K562 (cell line): Measurements from ENCODE around the gene XKR7. TPM values are rescaled to one million over a fixed set of nuclear protein-coding genes. Genes with fewer than 3 reads are reported as not detected.

ENCODE experiments used
- ATAC-seq: fragments of 200-7000 bp; cut with Tn5 transposase; 3 replicates; pipeline ENCODE4 v1.9.1; 2020; ENCODE audit warnings: moderate library complexity
- BruUV-seq: library from RNA; stranded (reverse); fragments of 400-500 nt; replicated peaks from 2 replicates; lab custom pipeline; 2021; lab: Mats Ljungman, UMichigan
- CTCF ChIA-PET: fragments of 300-600 bp; formaldehyde crosslinking; extraction: SDS; loops from one replicate; lab custom pipeline; 2021; ENCODE audit warnings: low intra/inter-chr PET ratio; lab: Yijun Ruan, JAX
- POLR2A ChIA-PET: fragments of 300-600, 350-650 bp; sonication (Branson Sonifier 250); formaldehyde crosslinking; extraction: SDS; loops from one replicate; lab custom pipeline; 2021; ENCODE audit warnings: antibody characterized with exemption, inconsistent platforms; lab: Yijun Ruan, JAX
- DNase-seq, 4 experiments: peaks; one replicate each; pipeline versions ENCODE4 v3.0.0 to v3.0.0-alpha.2; 2011 to 2018; ENCODE audit warnings: low spot score in 3 of 4, mixed read lengths in 3 of 4; ENCODE audit errors: extremely low read depth in 1 of 4
- FAIRE-seq: peaks from 2 replicates; lab custom pipeline; 2011; peaks lifted over from hg19 to GRCh38; lab: Jason Lieb, UNC
- H2AFZ ChIP-seq: 2 replicates; pipeline ENCODE4 v1.6.0; 2011; ENCODE audit warnings: low read depth, low read length, control low read depth, inconsistent platforms
- H3K27ac ChIP-seq: fragments of 200-600 bp; 3 replicates; pipeline ENCODE4 v1.8.0; 2011; ENCODE audit warnings: low read depth, mild to moderate bottlenecking, control low read depth, inconsistent platforms, low read length, moderate library complexity, mixed read lengths; ENCODE audit errors: extremely low read depth
- H3K27me3 ChIP-seq, 2 experiments: fragments of 300-600 bp in 1 of 2; 2 replicates in 1 of 2; 3 replicates in 1 of 2; pipeline versions ENCODE4 v1.6.0 to v1.8.0; 2011; ENCODE audit warnings: inconsistent platforms in 2 of 2, low read length in 2 of 2, mild to moderate bottlenecking in 1 of 2, mixed read lengths in 1 of 2, moderate library complexity in 1 of 2; ENCODE audit not compliant: control insufficient read depth in 2 of 2, insufficient read depth in 2 of 2
- H3K36me3 ChIP-seq: fragments of 300-600 bp; 3 replicates; pipeline ENCODE4 v1.8.0; 2011; ENCODE audit warnings: mild to moderate bottlenecking, low read length, inconsistent platforms; ENCODE audit not compliant: control insufficient read depth, insufficient read depth
- H3K4me1 ChIP-seq, 2 experiments: fragments of 200-600 bp in 1 of 2; replicated peaks in 1 of 2; 2 replicates in 1 of 2; 3 replicates in 1 of 2; pipeline versions ENCODE4 v1.5.1 to v1.8.0; 2011; ENCODE audit warnings: inconsistent platforms in 2 of 2, low read length in 2 of 2, mild to moderate bottlenecking in 1 of 2, mixed read lengths in 1 of 2, moderate library complexity in 1 of 2; ENCODE audit not compliant: control insufficient read depth in 2 of 2, insufficient read depth in 2 of 2
- H3K4me2 ChIP-seq: 2 replicates; pipeline ENCODE4 v1.6.1; 2011; ENCODE audit warnings: low read length, control low read depth, inconsistent platforms, mixed read lengths; ENCODE audit not compliant: insufficient read depth
- H3K4me3 ChIP-seq: fragments of 200-600 bp; sonication (generic), shearing (Covaris generic); 2 replicates; pipeline ENCODE4 v1.5.1; 2016; ENCODE audit warnings: control low read depth, inconsistent platforms
- H3K79me2 ChIP-seq: fragments of 200-600 bp; 3 replicates; pipeline ENCODE4 v1.8.0; 2011; ENCODE audit warnings: low read length, inconsistent platforms; ENCODE audit not compliant: control insufficient read depth, insufficient read depth
- H3K9ac ChIP-seq, 2 experiments: 2 replicates each; pipeline versions ENCODE4 v1.6.0 to v1.6.1; 2011; ENCODE audit warnings: low read depth in 2 of 2, low read length in 2 of 2, control low read depth in 1 of 2, inconsistent platforms in 1 of 2, mild to moderate bottlenecking in 1 of 2, mixed read lengths in 1 of 2; ENCODE audit not compliant: insufficient read depth in 1 of 2
- H3K9me1 ChIP-seq: one replicate; pipeline ENCODE4 v1.6.0; 2011; ENCODE audit warnings: inconsistent platforms, mild to moderate bottlenecking, low read length, moderate library complexity; ENCODE audit not compliant: control insufficient read depth, insufficient read depth
- H3K9me3 ChIP-seq: replicated peaks from 2 replicates; pipeline ENCODE4 v1.5.1; 2011; ENCODE audit warnings: low read depth, low read length, inconsistent platforms; ENCODE audit not compliant: control insufficient read depth, insufficient read depth
- H4K20me1 ChIP-seq: replicated peaks from 2 replicates; pipeline ENCODE4 v1.6.1; 2011; ENCODE audit warnings: low read length, inconsistent platforms, mixed read lengths; ENCODE audit not compliant: control insufficient read depth, insufficient read depth
- FOXP4 ChIP-seq: sonication (generic); formaldehyde crosslinking; IDR thresholded peaks from 2 replicates; pipeline ENCODE4 v1.8.0; 2022; ENCODE audit warnings: mild to moderate bottlenecking, missing genetic modification reagents, borderline replicate concordance
- ZFP36 ChIP-seq: fragments of 150-350 bp; IDR thresholded peaks from 2 replicates; pipeline ENCODE4 v1.6.1; 2018; ENCODE audit warnings: low read length, low read depth; ENCODE audit not compliant: partially characterized antibody
- WGBS: fragments of 100-300 bp; shearing (Covaris generic); methylation state at CpG from one replicate; pipeline ENCODE4 v1.1.6; 2016; ENCODE audit warnings: low coverage, mixed read lengths; ENCODE audit not compliant: insufficient coverage; ENCODE audit errors: missing lambda C conversion rate; 5-methylcytosine and 5-hydroxymethylcytosine counted together
- in situ Hi-C: fragments of 300-500 bp; cut with MboI; formaldehyde crosslinking; loops from 4 replicates; pipeline ENCODE4 v1.15.0; 2018; ENCODE audit warnings: inconsistent platforms, mixed read lengths
- intact Hi-C: fragments of 100-400 bp; cut with micrococcal nuclease; formaldehyde crosslinking; loops from 2 replicates; pipeline ENCODE4 v1.14.2; 2022
- polyA plus RNA-seq, 8 experiments: library from polyadenylated mRNA; depleted of rRNA in 4 of 8; stranded (reverse) in 5 of 8; unstranded in 3 of 8; fragments of >200 nt; fragmentation: Nextera tagmentation in 2 of 8; fragmentation: Illumina TruSeq in 1 of 8; extraction: Ambion mirVana in 2 of 8; extraction: Trizol in 1 of 8; gene quantifications; 2 replicates each; pipeline versions ENCODE4 v1.2.1 to v1.2.3, GENCODE V29; 2011 to 2014; ENCODE audit warnings: inconsistent platforms in 1 of 8, missing spikeins in 1 of 8
- total RNA-seq, 7 experiments: library from RNA; depleted of rRNA in 6 of 7; stranded (reverse); fragments of >200 nt in 6 of 7; fragmentation: Illumina TruSeq in 2 of 7; extraction: Trizol in 2 of 7; gene quantifications; 2 replicates each; pipeline versions ENCODE4 v1.2.1 to v1.2.3, GENCODE V29; 2011 to 2021; ENCODE audit warnings: low replicate concordance in 1 of 7

The XKR7 gene
- total and polyA plus RNA-seq, 9 of the 15 experiments (the other 6 are each of a cell fraction or from before 2014, with no cell fraction given): 0.02 TPM; not detected in 8

GRCh38 chr20:31981784-31982183 lies 13.8 kb downstream of the XKR7 start:
- BruUV-seq: no TSS peak
- POLR2A ChIA-PET: no interaction called here
- 0% methylated on average over 2 of the region's 2 CpGs for WGBS

More at GRCh38 chr20:31981784-31982183, 13.8 kb downstream of the XKR7 start:
- no peak overlapping the region for H3K4me3 ChIP-seq
- no peak overlapping the region for H3K4me2 ChIP-seq
- H3K79me2 ChIP-seq: no peaks in the 10 kb centered on the region
- TF ChIP-seq ZFP36 (peak; percentile 90), FOXP4 (CRISPR knock-in tag) (no peak)
- H3K27ac ChIP-seq: no peak overlapping the region
- CTCF ChIA-PET: no interaction called here
- no peaks in the 10 kb centered on the region for H3K9me1 ChIP-seq
- H2AFZ ChIP-seq: no peak overlapping the region
- FAIRE-seq (no peak), DNase-seq (no peak), ATAC-seq (no peak)
- peaks cover 8 to 27% of the 10 kb centered on the region in 2 experiments; a peak in 4 of 5 replicates for H3K27me3 ChIP-seq
- H3K9me3 ChIP-seq: no peaks in the 10 kb centered on the region
- H4K20me1 ChIP-seq: no peaks in the 10 kb centered on the region; the same call in 1 of the 2 replicates
- in situ Hi-C loops (no loop called here), intact Hi-C loops (no loop called here)
- no peak overlapping the region for H3K9ac ChIP-seq
- H3K36me3 ChIP-seq: no peaks in the 10 kb centered on the region
- H3K4me1 ChIP-seq: no peaks in the 10 kb centered on the region
